ENCODE measurements around the gene ZNF516.

DNA sequence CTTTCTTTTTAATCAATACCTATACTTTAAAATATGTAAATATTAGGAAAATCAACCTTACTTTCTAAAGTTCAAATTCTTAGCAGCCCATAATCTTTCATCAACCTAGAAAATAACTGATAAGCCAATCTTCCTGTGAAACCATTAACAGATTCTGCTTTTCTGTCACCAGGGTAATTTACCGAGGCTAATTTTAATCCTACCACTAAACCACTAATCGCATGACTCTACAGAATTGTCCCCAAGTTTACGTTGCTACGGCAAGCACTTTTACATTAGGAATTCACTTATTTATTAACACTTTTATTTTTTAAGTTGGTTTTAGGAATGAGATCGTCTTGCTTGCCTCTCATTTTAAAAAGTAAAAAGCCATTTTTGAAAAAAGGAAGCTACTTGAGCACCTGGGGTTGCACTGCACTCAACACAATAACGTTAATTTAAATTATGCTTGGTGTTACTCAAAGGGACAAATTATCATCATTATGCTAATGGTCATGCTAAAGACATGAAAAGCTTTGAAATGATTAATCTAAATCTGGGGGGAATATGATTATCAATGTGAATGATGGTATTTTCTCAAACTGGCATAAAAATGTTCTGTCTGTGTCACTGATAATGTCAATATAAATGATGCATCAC lies 10.2 kb downstream of the ZNF516 start:
- TF ChIP-seq EP300 (IDR thresholded peaks at IDR 0.05; ENCODE audit: borderline replicate concordance) (no peak), YY1 (IDR thresholded peaks at IDR 0.05; ENCODE audit: low read depth) (no peak), MAX (IDR thresholded peaks at IDR 0.05) (no peak), ZBTB7A (IDR thresholded peaks at IDR 0.05; ENCODE audit: low read depth) (no peak)
